ENCODE results near the gene TRAPPC3L. TPM values are rescaled to one million over a fixed set of nuclear protein-coding genes. Genes with fewer than 3 reads are reported as not detected.

TRAPPC3L gene
- total RNA-seq, 1 donor, result not detected

DNA sequence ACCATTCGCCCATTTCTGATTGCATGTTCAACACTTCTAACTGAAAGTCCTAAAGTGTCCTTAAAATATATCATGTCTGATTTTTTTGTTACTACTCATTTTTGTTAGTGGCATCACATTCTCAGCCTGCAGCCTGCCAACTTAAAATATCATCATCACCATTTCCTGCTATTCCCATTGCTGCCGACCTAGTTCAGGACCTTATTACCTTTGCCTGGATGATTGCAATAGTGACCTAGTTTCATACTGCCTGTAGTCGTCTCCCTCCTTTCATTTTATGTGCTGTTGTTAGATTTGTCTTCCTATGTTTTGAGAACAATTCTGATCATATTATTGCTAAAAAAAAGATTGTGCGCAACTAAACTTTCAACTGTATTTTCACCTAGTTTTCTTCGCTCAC lies 32.0 kb upstream of the TRAPPC3L start:
- no peak overlapping the region for H3K4me3 ChIP-seq (ENCODE audit: low read depth, low read length)
- TF ChIP-seq, protein P1, sequence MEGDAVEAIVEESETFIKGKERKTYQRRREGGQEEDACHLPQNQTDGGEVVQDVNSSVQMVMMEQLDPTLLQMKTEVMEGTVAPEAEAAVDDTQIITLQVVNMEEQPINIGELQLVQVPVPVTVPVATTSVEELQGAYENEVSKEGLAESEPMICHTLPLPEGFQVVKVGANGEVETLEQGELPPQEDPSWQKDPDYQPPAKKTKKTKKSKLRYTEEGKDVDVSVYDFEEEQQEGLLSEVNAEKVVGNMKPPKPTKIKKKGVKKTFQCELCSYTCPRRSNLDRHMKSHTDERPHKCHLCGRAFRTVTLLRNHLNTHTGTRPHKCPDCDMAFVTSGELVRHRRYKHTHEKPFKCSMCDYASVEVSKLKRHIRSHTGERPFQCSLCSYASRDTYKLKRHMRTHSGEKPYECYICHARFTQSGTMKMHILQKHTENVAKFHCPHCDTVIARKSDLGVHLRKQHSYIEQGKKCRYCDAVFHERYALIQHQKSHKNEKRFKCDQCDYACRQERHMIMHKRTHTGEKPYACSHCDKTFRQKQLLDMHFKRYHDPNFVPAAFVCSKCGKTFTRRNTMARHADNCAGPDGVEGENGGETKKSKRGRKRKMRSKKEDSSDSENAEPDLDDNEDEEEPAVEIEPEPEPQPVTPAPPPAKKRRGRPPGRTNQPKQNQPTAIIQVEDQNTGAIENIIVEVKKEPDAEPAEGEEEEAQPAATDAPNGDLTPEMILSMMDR (IDR thresholded peaks at IDR 0.05; ENCODE audit: insufficient read depth, low read depth, low read length), result no peak
- no peak for DNase-seq (ENCODE audit: low read depth)

DNA sequence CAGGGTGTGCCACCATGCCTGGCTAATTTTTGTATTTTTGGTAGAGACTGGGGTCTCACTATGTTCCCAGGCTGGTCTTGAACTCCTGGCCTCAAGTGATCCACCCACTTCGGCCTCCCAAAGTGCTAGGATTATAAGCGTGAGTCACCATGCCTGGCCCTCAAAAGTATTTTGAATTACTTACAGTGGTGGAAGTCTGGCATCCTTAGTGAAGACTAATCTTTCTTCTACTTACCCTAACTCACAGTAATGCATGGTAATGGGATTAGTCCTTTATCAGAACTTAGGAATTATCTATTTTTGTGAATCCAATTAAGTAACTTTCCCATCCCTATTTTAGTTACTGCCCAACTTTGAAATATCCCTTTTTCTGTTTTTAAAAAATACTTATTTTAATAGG lies 29.7 kb upstream of the TRAPPC3L start:
- DNase-seq (ENCODE audit: low read depth), result no peak
- H3K4me3 ChIP-seq (ENCODE audit: low read depth, low read length), result no peak overlapping the region
- TF ChIP-seq, protein P1 (IDR thresholded peaks at IDR 0.05; ENCODE audit: insufficient read depth, low read depth, low read length), result no peak

DNA sequence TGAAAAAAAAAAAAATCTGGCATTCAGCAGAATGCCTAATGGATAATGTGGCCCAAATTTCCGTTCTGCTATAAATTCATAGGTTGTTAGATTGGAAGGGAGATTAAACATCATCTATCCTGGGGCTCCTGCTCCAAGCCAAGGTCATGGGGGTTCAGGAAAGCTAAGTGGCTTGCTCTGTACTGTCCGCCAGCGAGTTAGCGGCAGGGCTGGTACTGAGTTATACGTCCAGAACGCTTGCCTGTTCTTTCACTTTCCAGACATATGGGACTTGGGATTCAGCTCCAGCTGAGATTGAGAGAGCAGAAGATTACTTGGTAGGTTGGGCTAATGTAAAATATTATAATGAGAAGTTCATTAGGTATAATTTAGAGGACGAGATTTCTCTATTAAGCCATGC lies 26.7 kb upstream of the TRAPPC3L start:
- H3K4me3 ChIP-seq (ENCODE audit: low read depth, low read length), result peak overlapping the region; percentile 94
- TF ChIP-seq, protein P1 (IDR thresholded peaks at IDR 0.05; ENCODE audit: insufficient read depth, low read depth, low read length), result no peak
- DNase-seq (ENCODE audit: low read depth), result peak; percentile 67

DNA sequence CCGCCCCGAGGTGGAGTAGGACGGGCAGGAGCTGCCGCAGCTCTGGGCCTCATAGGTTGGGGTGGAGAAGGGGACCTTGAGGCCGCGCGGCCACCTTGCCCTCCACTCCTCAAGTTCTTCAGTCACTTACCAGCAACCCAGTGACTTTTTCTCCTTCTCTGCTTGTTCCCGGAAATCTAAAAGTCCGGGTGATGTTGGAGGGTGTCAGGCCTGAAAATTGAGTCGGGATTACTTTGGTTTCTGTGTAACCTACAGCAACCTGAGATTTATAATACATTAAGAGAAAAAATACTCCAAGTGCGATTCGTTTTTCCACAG lies 26.2 kb upstream of the TRAPPC3L start:
- peak overlapping the region; percentile 94 for H3K4me3 ChIP-seq (ENCODE audit: low read depth, low read length)
- DNase-seq (ENCODE audit: low read depth), result no peak
- TF ChIP-seq, protein P1 (IDR thresholded peaks at IDR 0.05; ENCODE audit: insufficient read depth, low read depth, low read length), result no peak

DNA sequence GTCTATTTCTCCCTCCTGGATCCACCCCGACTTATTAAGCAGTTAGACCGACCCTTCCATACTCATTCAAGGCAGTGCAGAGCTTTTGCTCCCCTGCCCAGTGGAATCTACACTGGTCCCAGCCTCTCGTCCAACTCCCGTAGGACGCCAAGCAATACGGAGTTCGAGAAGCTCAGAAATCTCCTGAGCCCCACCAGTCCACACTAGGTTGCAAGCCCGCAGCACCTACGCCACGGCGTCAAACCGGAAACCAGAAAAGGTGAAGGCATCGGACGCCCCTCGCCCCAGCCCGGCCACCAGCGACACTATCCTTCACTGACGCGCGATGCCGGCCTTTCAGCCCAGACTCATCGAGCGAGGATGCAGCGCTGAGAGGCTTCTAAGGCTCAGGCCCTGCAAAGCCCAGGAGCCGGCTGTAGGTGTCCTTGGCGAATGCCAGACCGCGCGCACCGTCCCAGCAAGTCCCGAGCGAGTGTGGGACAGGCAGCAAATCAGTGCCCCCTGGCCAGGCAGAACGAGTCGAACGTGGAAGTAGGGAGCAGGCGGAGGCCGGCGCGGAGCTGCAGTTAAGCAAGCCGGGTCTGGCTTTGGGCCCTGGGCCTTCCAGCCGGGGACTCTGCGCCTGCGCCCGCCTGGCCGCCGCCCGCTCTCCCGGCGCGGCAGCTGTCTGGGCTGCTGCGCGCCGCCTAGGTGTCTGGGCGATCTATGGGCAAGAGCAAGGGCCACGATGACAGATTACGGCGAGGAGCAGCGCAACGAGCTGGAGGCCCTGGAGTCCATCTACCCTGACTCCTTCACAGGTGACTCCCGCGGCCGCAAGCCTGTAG lies 25.6 kb upstream of the TRAPPC3L start, which contains the start of gene RWDD1:
Gene RWDD1 (plus strand): TSS at position 649 of the 827 bp plus-strand sequence. CDS start 79 bp downstream, at position 728.
- TF ChIP-seq, protein P1 (IDR thresholded peaks at IDR 0.05; ENCODE audit: insufficient read depth, low read depth, low read length), result no peak
- DNase-seq (ENCODE audit: low read depth), result peak; percentile 100
- peak within 1 kb of the TSS; percentile 99 for H3K4me3 ChIP-seq (ENCODE audit: low read depth, low read length)

DNA sequence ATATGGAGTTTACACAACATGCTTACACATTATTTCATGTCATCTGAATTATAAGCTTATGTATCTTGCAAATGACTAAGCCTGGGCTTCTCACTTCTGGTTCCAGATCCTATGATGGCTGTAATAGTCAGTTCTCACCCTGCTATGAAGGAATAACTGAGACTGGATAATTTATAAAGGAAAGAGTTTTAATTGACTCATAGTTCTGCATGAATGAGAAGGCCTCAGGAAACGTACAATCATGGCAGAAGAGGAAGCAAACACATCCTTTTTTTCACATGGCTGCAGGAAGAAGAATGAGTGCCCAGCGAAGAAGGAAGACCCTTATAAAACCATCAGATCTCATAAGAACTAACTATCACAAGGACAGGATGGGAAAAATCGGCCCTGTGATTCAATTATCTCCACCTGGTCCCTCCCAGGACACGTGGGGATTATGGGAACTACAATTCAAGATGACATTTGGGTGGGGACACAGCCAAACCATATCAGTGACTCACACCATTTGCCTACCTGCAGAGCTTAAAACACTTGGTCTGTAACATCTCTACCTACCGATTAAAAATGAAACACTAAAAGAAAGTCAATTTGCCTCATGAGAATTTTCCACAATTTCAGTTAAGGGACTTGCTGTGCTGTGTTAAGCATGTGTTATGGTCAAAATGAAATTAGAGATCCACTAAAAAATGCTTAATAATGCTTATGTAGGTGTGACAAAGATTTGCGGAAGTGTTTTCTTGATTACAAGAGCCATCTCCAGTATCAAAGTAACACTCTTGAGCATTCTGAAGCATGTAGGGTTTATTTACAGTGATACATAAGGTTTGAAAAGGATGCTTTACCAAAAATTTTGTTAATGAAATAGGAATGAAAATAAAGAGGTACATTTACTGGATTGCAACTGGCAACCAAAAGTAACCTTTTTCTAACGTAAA lies 23.6 kb upstream of the TRAPPC3L start:
- TF ChIP-seq, protein P1 (IDR thresholded peaks at IDR 0.05; ENCODE audit: insufficient read depth, low read depth, low read length), result no peak
- DNase-seq (ENCODE audit: low read depth), result no peak
- H3K4me3 ChIP-seq (ENCODE audit: low read depth, low read length), result no peak overlapping the region
